ENCODE results near the gene TALDO1.

DNA sequence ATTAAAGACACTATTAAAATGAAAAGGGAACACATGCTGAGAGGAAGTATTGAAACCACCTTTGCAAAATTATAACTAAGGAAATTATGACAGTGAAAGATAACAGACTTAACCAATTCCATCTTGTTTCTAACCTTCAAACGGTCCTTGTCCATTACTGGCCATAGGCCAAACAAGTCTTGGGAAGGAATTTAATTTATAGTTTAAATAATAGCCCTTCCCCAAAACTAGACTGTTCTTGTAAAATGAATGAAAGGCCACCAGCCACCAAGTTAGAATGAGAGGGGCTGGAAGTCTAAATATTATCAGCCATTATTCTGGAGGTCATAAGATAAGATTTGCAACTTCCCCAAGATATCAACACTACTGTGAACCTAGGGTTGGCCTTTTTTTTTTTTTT, 1.8 kb upstream of the TALDO1 start:
- TF ChIP-seq CTCF (IDR thresholded peaks at IDR 0.05) (no peak), POLR2A (IDR thresholded peaks at IDR 0.05) (no peak)
